Uterus (tissue), 4 donors: ENCODE measurements around the gene NFATC4. TPM values are rescaled to one million over a fixed set of nuclear protein-coding genes. Genes with fewer than 3 reads are reported as not detected.
A peak's percentile ranks its signal among the peaks of the same experiment; 100 is the strongest.

ENCODE experiments used
- DNase-seq, 2 donors: peaks; one replicate each; pipeline ENCODE4 v3.0.0-alpha.2; 2019 to 2020
- H3K27ac ChIP-seq, 2 donors: fragments of 200-600 bp; sonication (generic); 1 replicate in 1 of 2; 2 replicates in 1 of 2; pipeline ENCODE4 v1.5.1; 2016 to 2018
- H3K27me3 ChIP-seq, 2 donors: fragments of 200-600 bp; sonication (generic); one replicate each; pipeline ENCODE4 v1.5.1; 2018 to 2019; ENCODE audit warnings: control low read depth in 1 of 2
- H3K36me3 ChIP-seq, 2 donors: fragments of 200-600 bp; sonication (generic); one replicate each; pipeline ENCODE4 v1.5.1; 2019; ENCODE audit warnings: control low read depth in 1 of 2
- H3K4me1 ChIP-seq, 2 donors: fragments of 200-600 bp; sonication (generic); one replicate each; pipeline ENCODE4 v1.5.1; 2018 to 2019; ENCODE audit warnings: control low read depth in 1 of 2
- H3K4me3 ChIP-seq, 2 donors: fragments of 200-600 bp; sonication (generic); 1 replicate in 1 of 2; 2 replicates in 1 of 2; pipeline ENCODE4 v1.5.1; 2018 to 2019; ENCODE audit warnings: mild to moderate bottlenecking in 1 of 2
- H3K9me3 ChIP-seq, 2 donors: fragments of 200-600 bp; sonication (generic); one replicate each; pipeline ENCODE4 v1.5.1; 2019; ENCODE audit warnings: control low read depth in 1 of 2
- POLR2A ChIP-seq, 2 donors: fragments of 450-650 bp; IDR thresholded peaks; one replicate each; pipeline ENCODE4 v1.6.1; 2016; ENCODE audit warnings: antibody characterized with exemption in 2 of 2, mild to moderate bottlenecking in 1 of 2, moderate library complexity in 1 of 2
- intact Hi-C: fragments of 100-400 bp; cut with DNase I; formaldehyde crosslinking; loops from one replicate; pipeline ENCODE4 v1.15.1; 2023; ENCODE audit warnings: low total_unique reads
- total RNA-seq, 4 donors: library from RNA; depleted of rRNA in 3 of 4; stranded (reverse); fragments of >200 nt in 3 of 4; gene quantifications; one replicate each; pipeline versions ENCODE4 v1.1.0 to v1.2.4, GENCODE V29; 2014 to 2023
- TF ChIP-seq, protein P1 (sequence below), 4 experiments: fragments of 200-600 bp in 2 of 4; fragments of 450-650 bp in 2 of 4; sonication (generic) in 2 of 4; IDR thresholded peaks; one replicate each; pipeline ENCODE4 v1.5.1; 2016 to 2019; ENCODE audit warnings: antibody characterized with exemption in 4 of 4, mild to moderate bottlenecking in 2 of 4, moderate library complexity in 1 of 4
- donor health status: DM: yes; HTN: yes; CAD: no.

Gene NFATC4
- total RNA-seq, 4 donors from 2014 or later: 25.6 to 187 (median 86.4) TPM

DNA sequence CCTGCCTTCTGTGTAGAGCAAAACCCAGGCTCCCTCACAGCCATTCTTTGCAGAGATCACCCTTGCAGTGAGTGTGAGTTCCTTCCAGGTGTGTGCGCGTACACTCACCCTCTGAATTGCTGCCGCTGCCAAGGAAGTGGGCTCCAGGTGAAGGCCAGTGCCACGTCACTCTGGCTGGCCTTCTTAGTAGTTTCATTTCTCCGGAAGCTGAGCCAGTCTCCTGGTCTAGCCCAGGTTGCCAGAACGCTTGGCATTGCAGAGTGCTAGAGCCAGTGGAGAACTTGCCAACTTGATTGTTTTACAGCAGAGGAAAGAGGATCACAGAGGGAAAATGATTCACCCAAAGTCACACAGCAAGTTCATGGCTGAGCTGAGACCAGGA is 50.5 kb downstream of the NFATC4 start:
- no peak for DNase-seq
- Histone ChIP-seq H3K36me3 (no peaks in the 10 kb centered on the region), H3K9me3 (no peaks in the 10 kb centered on the region), H3K27ac (no peak overlapping the region), H3K4me3 (no peak overlapping the region), H3K27me3 (no peaks in the 10 kb centered on the region), H3K4me1 (no peaks in the 10 kb centered on the region)
- no peak for TF ChIP-seq POLR2A (IDR thresholded peaks at IDR 0.05)
- TF ChIP-seq, protein P1, sequence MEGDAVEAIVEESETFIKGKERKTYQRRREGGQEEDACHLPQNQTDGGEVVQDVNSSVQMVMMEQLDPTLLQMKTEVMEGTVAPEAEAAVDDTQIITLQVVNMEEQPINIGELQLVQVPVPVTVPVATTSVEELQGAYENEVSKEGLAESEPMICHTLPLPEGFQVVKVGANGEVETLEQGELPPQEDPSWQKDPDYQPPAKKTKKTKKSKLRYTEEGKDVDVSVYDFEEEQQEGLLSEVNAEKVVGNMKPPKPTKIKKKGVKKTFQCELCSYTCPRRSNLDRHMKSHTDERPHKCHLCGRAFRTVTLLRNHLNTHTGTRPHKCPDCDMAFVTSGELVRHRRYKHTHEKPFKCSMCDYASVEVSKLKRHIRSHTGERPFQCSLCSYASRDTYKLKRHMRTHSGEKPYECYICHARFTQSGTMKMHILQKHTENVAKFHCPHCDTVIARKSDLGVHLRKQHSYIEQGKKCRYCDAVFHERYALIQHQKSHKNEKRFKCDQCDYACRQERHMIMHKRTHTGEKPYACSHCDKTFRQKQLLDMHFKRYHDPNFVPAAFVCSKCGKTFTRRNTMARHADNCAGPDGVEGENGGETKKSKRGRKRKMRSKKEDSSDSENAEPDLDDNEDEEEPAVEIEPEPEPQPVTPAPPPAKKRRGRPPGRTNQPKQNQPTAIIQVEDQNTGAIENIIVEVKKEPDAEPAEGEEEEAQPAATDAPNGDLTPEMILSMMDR (IDR thresholded peaks at IDR 0.05): no peak
- intact Hi-C loops: no loop called here

DNA sequence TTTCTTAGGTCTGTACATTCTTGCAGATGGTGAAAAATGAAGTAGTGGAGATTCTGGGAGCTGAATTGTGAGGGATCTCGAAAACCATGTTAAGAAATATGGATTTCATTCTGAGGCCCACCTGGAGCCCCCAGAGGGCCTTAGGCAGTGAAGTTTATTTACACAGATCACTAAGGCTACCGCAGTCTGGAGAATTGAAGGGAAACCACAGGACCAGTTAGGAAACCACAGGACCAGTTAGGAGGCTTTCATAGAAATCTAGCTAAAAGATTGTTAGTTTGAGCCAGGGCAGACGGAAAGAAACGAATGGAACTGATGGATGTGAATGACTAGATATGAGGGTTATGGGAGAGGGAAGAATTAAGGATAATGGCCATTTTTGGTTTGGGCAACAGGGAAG is 54.3 kb downstream of the NFATC4 start:
- no peak overlapping the region for H3K4me3 ChIP-seq
- no peaks in the 10 kb centered on the region for H3K36me3 ChIP-seq
- H3K9me3 ChIP-seq: no peaks in the 10 kb centered on the region
- TF ChIP-seq POLR2A (IDR thresholded peaks at IDR 0.05): no peak
- TF ChIP-seq, protein P1 (IDR thresholded peaks at IDR 0.05): no peak
- no peaks in the 10 kb centered on the region for H3K27me3 ChIP-seq
- DNase-seq: no peak
- intact Hi-C loops: no loop called here
- no peaks in the 10 kb centered on the region for H3K4me1 ChIP-seq
- H3K27ac ChIP-seq: no peak overlapping the region

DNA sequence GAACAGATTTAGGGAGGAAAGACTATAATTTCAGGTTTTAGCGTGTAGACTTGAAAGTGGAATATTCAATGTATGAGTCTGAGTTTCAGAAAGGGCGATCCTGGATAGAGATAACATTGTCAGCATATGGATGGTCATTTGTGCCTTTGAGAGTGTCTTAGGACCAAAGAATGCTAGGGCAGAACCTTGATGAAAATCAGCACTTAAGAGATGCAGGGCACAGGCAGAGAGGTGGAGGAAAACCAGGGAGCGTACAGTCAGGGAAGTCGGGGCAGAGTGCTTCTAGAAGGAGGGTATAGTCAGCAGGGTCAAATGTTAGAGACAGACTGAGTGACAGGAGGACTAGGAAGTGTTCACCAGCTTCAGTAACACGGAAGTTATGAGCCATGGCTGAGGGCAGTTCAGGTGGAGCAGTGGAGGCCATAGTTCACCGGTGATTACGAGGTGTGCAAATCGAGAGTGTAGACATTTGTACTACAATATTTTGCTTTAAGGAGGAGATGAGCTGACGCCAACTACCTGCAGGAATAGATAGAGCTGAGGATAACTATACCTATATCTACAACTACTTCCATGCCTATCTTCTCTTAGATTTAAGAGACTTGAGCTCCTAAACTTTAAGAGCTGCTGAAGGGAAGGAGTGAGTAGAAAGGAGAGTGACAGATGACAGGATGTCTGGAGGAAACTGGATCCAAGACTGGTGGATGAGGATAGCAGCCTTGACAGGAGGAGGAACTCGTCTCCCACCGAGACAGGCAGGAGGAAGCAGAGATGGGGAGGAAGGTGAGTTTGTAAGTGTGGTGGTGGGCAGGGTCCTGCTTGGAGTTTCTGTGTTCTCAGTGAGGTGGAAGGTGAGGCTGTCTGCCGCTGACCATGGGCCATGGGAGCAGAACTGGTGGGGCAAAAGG is 55.0 kb downstream of the NFATC4 start:
- Histone ChIP-seq H3K4me3 (no peak overlapping the region), H3K27ac (no peak overlapping the region), H3K9me3 (no peaks in the 10 kb centered on the region), H3K36me3 (no peaks in the 10 kb centered on the region), H3K4me1 (no peaks in the 10 kb centered on the region), H3K27me3 (no peaks in the 10 kb centered on the region)
- TF ChIP-seq POLR2A (IDR thresholded peaks at IDR 0.05): no peak
- TF ChIP-seq, protein P1 (IDR thresholded peaks at IDR 0.05): no peak
- no peak for DNase-seq
- intact Hi-C loops: no loop called here

DNA sequence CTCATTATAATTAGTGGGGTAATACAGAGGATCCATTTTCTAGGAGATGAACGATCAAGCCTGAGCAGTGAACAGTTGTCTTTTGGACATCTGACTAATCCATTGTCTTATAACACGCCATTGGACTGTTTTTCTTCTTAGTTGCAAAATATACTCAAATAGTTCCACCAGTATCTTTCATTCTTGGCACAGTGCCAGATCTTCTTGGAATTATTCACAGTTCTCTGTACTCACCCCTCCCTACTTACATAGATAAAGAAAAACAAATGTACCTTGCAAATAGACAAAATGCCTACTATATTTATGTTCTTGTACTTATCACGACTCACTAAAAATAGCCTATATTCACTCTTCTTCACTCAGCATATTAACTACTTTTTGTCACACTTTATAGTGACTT is 57.7 kb downstream of the NFATC4 start:
- DNase-seq: peak in 1 of 2 donors; percentile 22
- no peaks in the 10 kb centered on the region for H3K36me3 ChIP-seq
- H3K4me1 ChIP-seq: no peaks in the 10 kb centered on the region
- H3K4me3 ChIP-seq: no peak overlapping the region
- no peaks in the 10 kb centered on the region for H3K27me3 ChIP-seq
- intact Hi-C loops: no loop called here
- no peaks in the 10 kb centered on the region for H3K9me3 ChIP-seq
- peak overlapping the region in 1 of 2 donors; percentile 17 for H3K27ac ChIP-seq
- TF ChIP-seq POLR2A (IDR thresholded peaks at IDR 0.05): no peak
- TF ChIP-seq, protein P1 (IDR thresholded peaks at IDR 0.05): no peak

DNA sequence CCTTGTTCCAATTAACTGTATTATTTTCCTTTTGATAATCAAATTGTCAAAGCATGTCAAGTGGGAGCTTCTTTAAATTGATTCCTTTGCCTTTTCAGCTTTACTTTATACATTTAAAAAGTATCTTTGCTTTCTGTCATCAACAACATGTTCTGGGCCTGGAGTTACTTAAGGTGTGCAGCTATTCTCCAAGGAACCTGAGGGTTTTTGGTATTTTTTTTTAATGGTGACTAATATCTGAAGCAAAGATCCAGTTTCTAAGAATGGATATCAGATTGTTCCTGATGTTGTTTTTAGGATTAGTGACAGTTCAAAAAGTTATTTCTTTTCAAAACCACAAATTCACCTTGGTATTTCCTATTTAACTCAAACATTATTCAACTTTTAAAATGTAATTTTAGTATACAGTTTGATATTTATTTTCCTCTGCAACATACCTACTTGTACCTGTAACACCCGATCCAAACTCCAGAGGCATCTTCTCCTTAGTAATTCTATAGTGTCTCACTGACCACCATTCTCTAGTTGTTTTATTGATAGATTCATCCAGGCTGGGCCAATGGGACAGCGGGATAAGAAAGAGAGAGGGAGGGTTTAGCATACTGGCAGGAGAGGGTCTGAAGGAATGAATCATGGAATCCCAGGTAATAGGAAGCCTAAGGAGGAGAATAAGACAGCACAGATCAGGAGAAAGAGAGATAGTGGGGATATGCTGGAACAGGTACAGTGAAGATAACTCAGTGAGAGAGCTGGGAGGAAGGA is 58.3 kb downstream of the NFATC4 start:
- H3K27ac ChIP-seq: peak overlapping the region in 1 of 2 donors; percentile 17
- no peak for TF ChIP-seq POLR2A (IDR thresholded peaks at IDR 0.05)
- TF ChIP-seq, protein P1 (IDR thresholded peaks at IDR 0.05): no peak
- intact Hi-C loops: no loop called here

More for the DNA sequence above, 58.3 kb downstream of the NFATC4 start:
- Histone ChIP-seq H3K4me3 (no peak overlapping the region), H3K36me3 (no peaks in the 10 kb centered on the region), H3K27me3 (no peaks in the 10 kb centered on the region), H3K9me3 (no peaks in the 10 kb centered on the region), H3K4me1 (peaks cover 0 to 1% of the 10 kb centered on the region in 2 donors)
- no peak for DNase-seq
